GM21367 (cell line): ENCODE measurements around the gene DDI2.

ENCODE experiments used
- ATAC-seq: cut with Tn5 transposase; IDR thresholded peaks from one replicate; pipeline ENCODE4 v1.9.1; 2021; ENCODE audit not compliant: unreplicated experiment

DDI2 gene

GRCh38 chr1:15605398-15606383 lies 11.6 kb upstream of the DDI2 start:
- ATAC-seq = no peak

- no peak for ATAC-seq
Observed at GRCh38 chr1:15609631-15610030, 7.6 kb upstream of the DDI2 start.

- ATAC-seq = no peak
Observed at GRCh38 chr1:15610167-15610566, 7.1 kb upstream of the DDI2 start.

GRCh38 chr1:15616373-15617172 lies 685 bp upstream of the DDI2 start:
- ATAC-seq = peak; percentile 3

- ATAC-seq = no peak
Observed at GRCh38 chr1:15618077-15618654, 908 bp downstream of the DDI2 start.

- no peak for ATAC-seq
Observed at GRCh38 chr1:15618655-15619525, 1.6 kb downstream of the DDI2 start.

- ATAC-seq = no peak
Observed at GRCh38 chr1:15620155-15620545, 2.9 kb downstream of the DDI2 start.

- ATAC-seq = no peak
Observed at GRCh38 chr1:15620902-15621682, 3.8 kb downstream of the DDI2 start.

DNA sequence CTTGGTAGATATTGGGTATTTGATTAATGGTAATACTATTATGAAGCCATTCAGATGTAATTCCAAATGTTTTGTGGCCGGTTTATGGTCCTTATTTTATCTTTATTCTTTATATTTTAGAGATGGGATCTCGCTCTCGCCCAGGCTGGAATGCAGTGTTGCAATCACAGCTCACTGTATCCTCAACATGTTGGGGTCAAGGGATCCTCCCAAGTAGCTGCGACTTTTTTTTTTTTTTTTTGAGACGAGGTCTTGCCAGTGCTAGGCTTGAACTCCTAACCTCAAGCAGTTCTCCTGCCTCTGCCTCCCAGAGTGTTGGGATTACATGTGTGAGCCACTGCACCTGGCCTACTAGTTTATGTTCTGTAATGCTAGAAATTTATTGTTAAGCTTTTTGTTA lies 4.7 kb downstream of the DDI2 start:
- no peak for ATAC-seq

GRCh38 chr1:15622712-15623373 lies 5.6 kb downstream of the DDI2 start:
- no peak for ATAC-seq

DNA sequence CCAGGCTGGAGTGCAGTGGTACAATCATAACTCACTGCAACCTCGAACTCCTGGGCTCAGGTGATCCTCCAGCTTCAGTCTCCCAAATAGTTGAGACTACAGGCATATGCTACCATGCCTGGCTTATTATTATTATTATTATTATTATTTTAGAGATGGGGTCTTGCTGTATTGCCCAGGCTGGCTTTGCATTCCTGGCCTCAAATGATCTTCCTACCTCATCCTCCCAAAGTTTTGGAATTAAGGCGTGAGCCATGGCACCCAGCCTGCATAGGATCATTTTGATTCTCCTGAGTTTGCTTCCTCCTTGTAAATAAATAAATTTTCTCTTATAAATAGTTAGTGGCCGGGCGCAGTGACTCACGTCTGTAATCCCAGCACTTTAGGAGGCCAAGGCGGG lies 6.2 kb downstream of the DDI2 start:
- no peak for ATAC-seq

DNA sequence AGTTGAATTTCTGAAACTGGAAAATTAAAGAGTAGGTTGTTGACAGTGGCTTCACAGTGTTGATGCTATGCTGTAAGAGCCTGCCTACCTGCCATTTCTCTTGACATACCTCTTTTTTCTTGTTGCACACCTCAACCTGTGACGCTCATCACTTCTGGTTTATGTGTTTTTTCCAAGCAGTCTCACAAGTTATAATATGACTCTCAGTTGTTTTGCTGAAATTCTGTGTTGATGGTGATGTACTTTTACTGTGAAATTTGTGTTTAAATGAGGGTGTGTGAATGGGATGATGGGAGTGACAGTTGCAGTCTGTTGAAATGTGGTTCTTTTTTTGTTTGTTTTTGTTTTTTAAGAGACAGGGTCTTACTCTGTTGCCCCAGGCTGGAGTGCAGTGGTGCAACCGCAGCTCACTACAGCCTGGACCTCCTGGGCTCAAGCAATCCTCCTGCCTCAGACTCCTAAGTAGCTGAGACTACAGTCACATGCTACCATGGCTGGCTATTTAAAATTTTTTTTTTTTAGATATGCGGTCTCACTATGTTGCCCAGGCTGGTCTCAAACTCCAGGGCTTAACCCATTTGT lies 7.0 kb downstream of the DDI2 start:
- ATAC-seq = no peak

- ATAC-seq = no peak
Observed at GRCh38 chr1:15625056-15625917, 8.0 kb downstream of the DDI2 start.

DNA sequence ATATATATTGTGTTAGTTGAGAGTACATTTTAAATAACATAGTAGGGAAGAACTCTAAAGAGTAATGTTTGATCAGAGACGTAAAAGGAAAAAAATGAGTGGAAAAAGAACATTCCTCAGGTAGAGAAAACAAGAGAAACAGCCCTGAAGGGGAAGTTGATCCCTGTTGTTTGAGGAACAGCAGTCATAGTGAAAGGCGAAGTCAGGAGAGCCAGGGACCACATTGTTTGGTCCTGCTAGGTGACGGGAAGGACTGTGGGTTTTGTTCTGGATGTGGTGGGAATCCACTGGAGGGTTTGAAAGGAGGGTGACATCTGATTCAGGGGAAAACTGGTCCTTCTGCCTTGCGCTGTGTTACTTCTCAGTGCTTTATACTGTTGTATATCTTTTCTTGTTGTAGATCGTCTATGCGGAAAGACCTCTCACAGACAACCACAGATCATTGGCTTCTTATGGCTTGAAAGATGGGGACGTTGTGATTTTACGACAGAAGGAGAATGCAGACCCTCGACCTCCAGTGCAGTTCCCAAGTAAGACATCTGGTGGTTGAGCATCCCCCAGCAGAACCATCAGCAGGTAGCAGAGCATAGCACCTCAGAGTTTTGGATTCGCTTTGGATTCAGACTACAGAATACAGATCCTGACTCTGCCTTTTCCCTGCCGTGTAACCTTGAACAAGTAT lies 9.2 kb downstream of the DDI2 start:
- no peak for ATAC-seq

- ATAC-seq = peak; percentile 73
Observed at GRCh38 chr1:15627343-15627988, 10.2 kb downstream of the DDI2 start.

- ATAC-seq = peak; percentile 18
Observed at GRCh38 chr1:15628003-15628402, 10.7 kb downstream of the DDI2 start.
